CD4-positive, alpha-beta T cell treated with Interleukin-17A for 1 hour (primary cell): ENCODE measurements around the gene PDXK.

ENCODE experiments used
- DNase-seq: peaks from one replicate; pipeline ENCODE4 v3.0.0-alpha.2; 2020

The PDXK gene

DNA sequence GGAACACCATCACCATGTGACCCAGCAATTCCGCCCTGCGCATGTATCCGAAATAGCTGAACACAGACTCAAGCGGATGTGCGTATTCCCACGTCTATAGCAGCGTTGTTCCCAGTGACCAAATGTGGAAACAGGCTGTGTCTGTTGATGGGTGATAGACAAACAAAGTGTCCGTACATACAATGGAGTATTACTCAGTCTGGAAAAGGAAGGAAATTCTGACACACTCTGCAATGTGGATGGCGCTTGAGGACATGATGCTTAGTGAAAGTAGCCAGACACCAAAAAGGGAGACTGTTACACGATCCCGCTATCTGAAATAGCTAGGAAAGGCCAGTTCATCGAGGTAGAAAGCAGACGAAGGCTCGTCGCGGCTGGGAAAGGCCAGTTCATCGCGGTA is 25.8 kb downstream of the PDXK start:
- no peak for DNase-seq

DNA sequence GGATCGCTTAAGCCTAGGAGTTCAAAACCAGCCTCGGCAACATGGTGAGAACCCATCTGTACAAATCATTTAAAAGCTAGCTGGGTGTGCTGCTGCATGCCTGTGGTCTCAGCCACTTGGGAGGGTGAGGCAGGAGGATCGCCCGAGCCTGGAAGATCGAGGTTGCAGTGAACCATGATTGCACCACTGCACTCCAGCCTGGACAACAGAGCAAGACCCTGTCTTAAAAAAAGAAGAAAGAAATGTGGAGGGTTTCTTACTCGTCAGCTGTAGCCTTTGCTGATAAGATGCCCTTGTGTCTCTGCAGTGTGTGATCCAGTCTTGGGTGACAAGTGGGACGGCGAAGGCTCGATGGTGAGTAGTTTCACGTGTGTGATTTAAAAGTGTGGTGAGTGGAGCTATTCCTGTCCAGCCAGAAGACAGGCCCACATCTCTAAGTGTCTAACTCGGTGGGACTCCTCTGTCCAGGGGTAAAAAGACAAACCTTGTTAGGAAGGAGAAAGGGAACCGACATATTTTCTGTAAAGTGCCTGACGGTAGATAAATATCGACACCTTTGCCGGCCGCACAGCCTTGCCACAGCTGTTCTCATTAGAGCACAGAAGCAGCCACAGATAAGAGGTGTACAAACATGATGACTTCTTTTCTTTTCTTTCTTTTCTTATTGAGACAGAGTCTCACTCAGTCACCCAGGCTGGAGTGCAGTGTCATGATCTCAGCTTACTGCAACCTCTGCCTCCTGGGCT is 27.0 kb downstream of the PDXK start:
- DNase-seq, result no peak

DNA sequence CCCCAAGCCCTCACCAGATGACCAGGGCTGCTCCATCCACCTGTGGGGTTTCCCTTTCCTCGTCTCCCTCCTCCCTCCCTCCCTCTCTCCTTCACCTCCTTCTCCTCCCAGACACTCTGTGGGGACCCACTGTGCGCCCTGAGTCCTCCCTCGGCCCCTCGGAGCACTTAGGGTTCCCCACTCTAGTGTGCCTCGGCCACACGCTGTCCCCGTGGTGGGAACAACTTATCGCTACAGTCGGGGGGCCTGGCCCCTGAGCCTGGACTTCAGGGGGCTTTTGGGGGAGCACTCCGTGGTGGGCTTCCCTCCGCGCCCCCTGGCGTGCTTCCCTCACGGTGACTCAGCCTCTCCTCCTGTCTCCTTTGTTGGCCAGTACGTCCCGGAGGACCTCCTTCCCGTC is 29.7 kb downstream of the PDXK start:
- DNase-seq, result no peak

DNA sequence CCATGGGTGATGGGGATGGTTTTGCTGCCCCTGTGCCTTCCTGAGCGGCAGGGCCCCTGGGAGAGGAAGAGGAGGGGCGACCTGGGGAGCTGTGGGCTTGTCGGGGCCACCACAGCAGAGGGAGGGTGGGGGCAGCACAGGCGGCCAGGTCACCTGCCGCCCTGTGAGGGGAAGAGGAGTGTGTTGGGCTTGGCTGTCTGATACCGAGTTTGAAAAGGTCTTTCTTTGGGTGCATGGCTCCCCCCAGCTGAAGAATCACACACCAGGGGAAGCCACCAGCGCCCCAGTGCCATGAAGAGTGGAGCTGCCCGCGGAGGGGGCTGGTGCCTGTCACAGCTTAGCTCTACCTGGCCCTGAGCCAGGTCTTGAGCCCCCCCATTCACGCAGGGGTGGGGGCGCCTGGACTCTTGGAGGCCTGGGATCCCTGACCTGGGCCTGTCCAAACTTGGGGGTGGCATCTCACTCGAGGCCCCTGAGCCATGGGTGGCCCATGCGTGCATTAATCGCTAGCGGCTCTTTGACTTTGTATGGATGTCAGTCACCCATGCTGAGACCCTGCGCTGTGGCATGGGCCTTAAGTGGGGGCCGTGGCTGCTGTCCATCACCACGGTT is 30.8 kb downstream of the PDXK start:
- DNase-seq, result no peak

DNA sequence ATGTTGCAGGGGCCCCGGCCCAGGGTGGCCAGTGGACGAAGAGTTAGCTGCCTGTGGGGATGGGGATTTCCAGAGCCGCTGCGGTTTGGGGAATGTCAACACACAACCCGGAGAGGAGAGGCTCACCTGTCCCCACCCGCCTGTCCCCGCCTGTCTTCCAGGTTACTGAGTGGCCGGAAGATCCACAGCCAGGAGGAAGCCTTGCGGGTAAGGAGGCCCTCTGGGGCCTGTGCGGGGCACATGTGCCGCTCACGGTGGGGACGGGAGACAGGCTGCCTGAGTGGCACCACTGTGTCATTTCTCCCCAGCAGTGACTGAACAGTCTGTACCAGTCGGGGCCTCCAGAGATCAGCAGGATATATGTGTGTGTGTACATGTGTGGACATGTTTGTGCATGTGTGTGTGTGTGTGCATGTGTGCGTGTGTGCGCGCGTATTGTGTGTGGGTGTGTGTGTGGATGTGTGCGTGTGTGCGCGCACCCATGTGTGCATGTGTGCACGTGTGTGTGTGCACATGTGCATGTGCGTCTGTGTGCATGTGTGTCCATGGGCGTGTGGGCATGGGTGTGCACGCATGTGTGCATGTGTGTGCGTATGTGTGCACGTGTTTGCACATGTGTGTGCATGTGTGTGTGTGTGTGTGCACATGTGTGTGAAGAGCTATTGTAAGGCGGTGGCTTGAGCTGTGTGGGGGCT is 31.6 kb downstream of the PDXK start:
- no peak for DNase-seq

DNA sequence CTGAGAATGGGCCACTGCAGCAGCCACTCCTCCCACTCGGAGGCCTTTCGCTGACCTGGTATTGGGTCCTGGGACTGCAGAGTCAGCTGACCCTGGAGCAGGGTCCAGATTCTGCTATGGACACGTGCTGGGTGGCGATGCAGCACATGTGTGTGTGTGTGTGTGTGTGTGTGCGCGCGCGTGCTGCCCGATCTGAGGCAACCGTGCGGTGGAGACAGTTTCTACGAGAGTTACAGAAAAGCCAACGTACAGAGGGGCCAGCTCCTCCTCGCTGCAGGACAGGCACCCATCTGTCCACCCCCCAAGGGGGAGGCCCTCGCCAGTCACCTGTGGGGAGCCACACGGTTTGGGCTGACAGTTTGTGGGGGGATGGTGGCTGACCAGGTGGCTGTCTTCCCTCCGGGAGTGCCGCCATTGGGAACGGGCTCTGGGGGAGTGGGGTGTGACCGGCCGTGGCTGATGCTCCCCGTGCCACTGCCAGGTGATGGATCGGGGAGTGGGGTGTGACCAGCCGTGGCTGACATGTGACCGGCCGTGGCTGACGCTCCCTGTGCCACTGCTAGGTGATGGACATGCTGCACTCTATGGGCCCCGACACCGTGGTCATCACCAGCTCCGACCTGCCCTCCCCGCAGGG is 33.1 kb downstream of the PDXK start:
- no peak for DNase-seq

DNA sequence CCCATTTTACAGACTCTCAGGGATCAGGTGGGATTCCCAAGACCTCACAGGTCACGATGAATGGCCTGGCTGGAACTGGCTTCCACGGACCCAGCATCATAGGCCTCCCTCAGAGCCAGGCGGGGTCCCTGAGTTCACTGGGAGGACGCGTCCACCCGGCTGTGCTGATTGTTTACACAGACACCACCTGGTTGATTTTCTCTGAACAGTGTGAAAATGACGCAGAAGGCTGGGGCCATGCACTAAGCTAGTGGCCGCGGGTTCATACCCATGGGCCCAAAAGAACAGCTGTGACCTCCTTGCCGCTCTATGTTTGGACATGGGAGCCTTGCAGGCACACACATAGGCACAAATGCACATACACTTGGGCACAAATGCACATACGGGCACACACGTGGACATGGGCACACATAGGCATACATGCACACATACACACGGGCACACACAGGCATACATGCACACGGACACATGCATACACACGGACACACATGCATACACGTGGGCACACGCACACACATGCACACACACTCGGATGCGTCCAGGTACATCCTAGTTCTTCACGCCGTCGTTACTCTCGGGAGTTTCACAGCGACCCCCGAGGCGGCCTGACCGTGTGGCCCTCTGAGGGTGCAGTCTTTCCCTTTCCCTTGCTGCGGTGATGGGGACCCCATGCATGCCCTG is 34.0 kb downstream of the PDXK start:
- DNase-seq, result no peak

DNA sequence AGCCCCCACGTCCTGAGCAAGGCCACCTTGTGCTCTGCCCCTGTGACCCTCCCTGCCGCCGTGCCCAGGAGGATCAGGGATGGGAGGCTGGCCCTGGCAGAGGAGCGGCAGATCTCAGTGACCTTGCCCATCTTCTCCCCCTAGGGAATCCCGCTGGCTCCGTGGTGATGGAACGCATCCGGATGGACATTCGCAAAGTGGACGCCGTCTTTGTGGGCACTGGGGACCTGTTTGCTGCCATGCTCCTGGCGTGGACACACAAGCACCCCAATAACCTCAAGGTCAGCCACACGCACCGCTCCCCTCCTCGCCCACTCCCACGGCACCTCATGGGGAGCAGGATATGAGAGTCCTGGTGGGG is 34.5 kb downstream of the PDXK start:
- no peak for DNase-seq

DNA sequence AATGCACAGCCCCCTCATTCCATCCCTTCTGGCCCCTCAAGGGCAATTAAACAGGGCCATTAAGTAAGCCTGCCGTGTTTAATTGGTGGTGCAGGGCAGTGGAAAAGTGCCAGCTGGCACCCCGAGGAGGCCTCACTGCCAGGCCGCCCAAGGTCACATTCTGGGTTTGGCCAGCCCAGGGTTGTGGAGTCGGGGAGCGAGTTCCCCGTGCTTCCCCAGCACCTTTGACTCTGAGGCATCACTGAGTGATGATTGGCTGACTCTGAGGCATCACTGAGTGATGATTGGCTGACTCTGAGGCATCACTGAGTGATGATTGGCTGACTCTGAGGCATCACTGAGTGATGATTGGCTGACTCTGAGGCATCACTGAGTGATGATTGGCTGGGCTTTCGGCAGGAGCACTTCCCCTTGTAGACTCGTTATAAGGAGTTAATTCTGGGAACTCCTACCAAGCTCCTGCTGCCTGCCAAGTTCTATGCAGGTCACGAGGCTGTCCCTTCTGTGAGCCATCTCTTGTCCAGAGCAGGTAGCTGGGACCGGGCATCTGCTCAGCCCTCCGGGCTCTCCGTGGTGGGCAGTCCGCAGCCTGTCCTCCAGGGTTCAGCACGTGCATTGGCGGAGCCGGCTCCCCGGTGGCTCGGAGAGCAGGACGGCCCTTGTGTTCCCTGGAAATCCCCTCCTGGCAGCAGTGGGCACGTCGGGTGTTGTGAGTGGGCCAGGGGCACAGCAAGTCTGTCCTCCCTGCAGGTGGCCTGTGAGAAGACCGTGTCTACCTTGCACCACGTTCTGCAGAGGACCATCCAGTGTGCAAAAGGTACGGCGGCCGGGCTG is 36.2 kb downstream of the PDXK start:
- DNase-seq, result no peak

DNA sequence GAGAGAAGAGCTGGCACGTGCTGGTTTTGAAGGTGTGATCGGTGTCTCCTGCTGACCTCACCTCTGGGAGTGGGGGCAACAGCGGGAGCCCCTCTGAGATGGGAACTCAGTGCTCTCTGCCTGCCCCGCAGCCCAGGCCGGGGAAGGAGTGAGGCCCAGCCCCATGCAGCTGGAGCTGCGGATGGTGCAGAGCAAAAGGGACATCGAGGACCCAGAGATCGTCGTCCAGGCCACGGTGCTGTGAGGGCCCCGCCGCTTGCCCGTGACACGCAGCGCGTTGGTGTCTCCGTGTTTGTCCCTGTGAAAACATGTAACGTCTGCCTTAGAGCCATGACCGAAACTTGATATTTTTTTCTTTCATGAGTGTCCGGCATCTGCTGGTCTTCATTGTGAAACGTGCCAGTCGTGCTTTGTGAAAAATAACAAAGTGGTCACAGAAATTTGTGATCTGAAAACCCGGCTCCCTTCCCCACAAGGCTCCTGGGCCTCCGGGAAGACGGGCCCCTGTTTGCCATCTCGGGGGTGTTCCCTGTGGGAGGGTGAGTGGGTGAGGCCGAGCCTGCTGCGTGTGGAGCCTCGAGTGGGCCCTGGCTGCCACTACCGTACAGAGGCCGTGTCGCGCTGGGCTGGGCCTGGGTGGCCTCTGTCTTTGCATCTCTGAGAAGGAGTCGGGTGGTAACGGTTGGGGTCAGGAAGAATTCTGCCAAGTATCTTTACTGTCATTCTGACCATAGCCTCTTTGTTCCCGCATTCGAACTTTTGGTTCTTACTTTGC is 37.1 kb downstream of the PDXK start:
- no peak for DNase-seq

DNA sequence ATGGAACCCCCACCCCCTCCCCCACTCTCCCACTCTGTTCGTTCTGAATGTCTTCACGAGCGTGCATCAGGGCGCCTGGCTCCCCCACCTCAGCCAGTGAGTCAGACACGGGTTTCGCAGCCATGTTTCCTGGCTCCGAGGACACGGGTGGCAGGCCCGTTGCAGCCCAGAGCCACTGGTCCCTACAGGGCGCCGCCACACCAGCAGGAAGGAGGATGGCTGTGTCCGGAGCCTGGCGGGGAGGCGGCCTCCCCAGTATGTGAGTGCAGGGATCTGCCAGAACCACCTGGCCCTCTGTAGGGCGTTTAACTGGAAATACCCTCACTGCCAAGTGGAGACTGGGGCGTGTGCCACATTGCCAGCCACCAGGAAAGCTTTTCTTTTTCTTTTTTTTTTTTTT is 38.7 kb downstream of the PDXK start:
- DNase-seq, result no peak

DNA sequence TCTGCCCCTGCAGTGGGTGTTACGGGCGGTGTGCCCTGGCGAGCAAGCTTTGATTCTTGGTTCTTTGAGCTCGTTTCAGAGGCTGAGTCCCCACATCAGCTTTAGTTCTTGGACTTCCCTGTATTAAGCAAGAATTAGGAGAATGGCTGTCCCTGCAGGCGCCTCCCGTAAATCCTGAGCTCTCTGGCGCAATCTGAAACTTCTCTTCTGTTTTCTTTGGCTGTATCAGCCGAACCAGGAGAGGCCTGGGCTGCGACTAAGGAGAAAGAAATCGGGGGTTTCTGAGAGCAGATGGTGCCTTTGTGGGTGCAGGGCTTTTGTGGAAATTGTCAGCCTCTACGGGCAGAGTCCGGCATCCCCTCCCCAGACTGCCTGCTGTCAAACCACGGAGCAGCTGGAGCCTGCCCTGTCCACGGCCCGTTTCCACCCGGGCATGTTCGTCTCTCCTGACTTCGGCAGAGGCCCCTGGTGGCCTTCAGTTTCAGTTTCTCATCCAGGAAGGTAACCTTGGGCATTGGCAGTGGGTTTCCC is 39.2 kb downstream of the PDXK start:
- DNase-seq, result no peak

DNA sequence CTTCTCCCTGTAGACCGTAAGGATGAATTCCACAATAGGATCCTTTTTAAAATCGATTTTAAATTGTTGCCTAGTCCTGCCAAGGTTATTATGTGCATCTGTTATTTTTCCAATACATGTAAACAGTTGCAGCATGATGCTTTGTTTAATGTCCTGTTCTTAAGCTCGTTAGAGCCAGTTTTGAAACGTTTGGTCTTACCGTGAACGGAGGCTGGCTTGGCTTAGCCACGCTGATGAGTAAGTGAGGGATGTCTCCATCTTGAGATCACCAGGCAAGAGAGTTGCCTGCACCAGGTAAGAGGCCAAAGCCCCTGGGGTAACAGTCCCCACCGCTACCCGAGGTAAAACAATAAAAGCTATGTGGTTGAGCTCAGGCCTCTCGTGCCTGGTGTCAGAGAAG is 39.9 kb downstream of the PDXK start:
- no peak for DNase-seq

DNA sequence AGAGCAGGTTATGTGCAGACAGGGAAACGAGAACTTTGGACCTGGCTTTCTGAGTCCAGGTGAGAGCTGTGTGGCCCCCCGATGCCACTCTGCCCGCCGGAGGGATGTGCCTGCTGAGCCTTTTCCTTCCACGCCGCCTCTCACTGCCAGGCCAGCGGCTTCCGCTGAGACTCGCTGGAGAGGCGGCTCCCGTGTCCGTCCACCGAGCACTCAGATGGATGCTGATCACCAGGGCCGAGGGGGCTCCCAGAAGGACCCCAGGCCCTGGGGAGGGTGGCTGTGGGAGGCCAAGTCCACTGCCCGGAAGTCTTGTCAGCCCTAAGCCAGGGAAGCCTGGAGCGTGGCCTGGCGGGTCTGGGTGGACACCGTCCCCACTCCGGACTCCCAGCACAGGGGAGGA is 40.7 kb downstream of the PDXK start:
- DNase-seq, result no peak

DNA sequence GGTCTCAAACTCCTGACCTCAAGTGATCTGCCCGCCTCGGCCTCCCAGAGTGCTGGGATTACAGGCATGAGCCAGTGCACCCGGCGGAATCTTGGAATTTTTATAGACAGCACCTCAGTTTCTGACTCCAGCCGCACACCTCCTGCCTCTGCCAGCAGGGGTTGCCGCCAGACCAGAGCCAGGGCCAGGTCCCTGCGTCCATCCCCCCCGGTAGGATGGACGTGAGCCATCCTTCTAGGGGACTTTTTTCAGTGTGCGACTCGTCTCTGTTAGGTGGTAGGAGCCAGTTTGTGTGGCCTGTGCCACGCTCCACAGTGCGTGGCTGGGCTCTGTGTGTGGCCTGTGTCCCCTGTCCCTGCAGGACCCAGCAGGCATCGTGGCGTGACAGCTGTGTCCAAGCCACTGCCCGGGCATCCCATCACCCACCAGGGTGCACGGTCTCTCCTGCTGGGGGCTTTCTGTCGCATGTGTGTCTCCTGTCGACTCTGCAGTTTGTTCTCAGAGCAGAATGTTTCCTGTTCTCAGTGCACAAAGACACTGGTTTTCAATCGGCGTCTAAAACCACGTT is 41.5 kb downstream of the PDXK start:
- DNase-seq, result no peak

DNA sequence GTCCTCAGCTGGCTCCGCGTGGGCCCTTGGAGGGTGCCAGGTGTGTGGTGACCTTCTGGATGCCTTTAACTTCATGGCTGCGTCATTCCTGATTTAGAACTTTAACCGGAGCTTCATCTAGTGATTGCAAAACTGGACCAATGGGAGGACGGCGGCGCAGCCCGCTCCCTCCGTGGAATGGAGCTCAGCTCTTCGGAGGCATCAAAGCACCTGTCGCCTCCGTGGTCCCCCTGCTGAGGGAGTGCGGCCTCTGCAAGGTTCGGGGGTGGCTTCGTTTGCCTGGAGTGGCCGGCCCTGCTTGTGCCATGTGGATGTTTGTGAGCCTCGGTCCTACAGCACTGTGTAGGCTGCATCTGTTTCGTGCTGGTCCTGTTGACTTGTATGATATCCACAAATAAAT is 43.0 kb downstream of the PDXK start:
- DNase-seq, result no peak

DNA sequence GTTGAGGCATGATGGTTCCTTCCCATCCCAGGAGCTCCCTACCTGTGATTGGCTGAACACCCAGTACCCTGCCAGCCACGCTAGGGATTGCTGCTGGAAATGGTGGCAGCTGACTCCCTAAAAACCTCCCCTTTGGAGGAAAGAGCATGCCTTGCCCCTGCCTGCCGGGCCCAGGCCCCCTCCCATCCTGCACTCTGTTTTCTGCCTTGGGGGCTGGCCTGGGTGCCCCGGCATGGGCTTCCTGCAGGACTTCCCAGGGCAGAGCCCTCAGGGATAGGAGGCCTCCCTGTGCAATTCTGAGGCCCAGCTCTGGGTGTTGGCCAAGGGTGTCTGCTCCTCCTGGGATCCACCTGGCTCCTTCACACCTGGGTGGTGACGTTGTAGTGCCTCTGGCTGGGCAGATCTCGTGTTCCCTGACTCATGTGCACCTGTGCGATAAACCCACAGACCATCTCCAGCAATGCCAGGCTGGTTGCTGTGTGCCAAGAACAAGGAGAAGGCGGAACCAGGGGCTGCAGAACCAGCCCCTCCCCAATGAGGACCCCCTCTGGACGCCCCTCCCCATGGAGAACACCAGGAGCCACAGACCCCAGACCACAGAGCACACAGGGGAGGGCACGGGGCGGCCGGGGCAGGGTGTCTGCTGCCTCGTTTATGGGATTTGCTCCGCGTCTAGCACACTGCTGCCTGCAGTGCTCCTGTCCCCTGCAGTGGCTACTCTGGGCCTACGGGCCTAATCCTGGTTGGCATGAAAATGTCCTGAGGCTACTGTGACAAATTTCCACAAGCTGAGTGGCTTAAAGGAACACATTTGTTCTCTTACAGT is 43.6 kb downstream of the PDXK start:
- no peak for DNase-seq

DNA sequence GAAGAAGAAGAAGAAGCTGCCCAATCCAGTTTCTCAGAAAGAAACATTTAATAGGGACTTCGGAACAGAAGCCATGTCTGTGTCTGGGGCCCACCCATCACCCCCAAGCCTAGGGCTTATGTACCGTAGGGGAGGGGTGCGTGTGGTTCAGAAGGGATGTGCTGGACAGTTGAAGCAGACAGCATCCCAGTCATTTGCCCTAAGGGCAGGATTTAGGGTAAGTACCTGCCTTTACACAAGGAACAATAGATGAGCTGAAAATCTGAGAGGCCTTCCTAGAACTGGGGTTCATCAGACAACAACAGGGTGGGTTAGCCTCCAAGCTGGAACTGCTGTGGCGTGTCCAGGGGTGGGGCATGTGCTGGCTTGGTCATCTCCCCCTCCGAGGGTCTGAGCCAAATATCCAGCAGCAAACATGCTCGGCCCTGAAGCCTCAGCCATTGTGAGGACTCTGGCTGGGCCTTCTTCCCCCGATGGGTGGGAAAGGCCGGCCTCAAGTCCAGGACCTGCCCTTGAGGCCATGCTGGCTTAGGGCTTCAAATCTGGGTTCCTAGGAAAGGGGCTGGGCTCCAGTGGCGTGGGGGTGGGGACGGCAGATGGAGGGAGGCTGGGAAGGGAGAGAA is 45.1 kb downstream of the PDXK start:
- DNase-seq, result no peak
